ENCODE results near the gene MAVS. TPM values are rescaled to one million over a fixed set of nuclear protein-coding genes. Genes with fewer than 3 reads are reported as not detected.
A peak's percentile ranks its signal among the peaks of the same experiment; 100 is the strongest.

Gene MAVS
- total and polyA plus RNA-seq, 9 of the 15 experiments (the other 6 are each of a cell fraction or from before 2014, with no cell fraction given): 1.6 to 22.0 (median 11.3) TPM

- TF ChIP-seq MGA (IDR thresholded peaks at IDR 0.05) (0 out of 2 replicates have a peak, but pooled peaks have one; percentile 18), TEAD1 (CRISPR knock-in tag; IDR thresholded peaks at IDR 0.05) (no peak), IRF2 (CRISPR knock-in tag; IDR thresholded peaks at IDR 0.05) (no peak), FOXK2 (conservative IDR thresholded peaks at IDR 0.05 in 1 of 2, IDR thresholded peaks at IDR 0.05 in 1 of 2; ENCODE audit: low read depth in 2 of 2) (0 out of 4 replicates have a peak, but pooled peaks of 1 of the 2 experiments have one; percentile 30), MAX (CRISPR knock-in tag; IDR thresholded peaks at IDR 0.05) (peak; percentile 74), TFAP4 (CRISPR knock-in tag; IDR thresholded peaks at IDR 0.05; ENCODE audit: borderline replicate concordance) (peak; percentile 98), ZNF395 (CRISPR knock-in tag; IDR thresholded peaks at IDR 0.05) (0 out of 2 replicates have a peak, but pooled peaks have one; percentile 26), ZNF764 (CRISPR knock-in tag; IDR thresholded peaks at IDR 0.05; ENCODE audit: low read depth) (no peak), ETV1 (tag; conservative IDR thresholded peaks at IDR 0.05; ENCODE audit: low read depth) (no peak)
Measured at GRCh38 chr20:3818155-3819151, 28.2 kb upstream of the MAVS start (continued).
